CD14-positive monocyte (primary cell): ENCODE measurements around the gene MOB3B. TPM values are rescaled to one million over a fixed set of nuclear protein-coding genes. Genes with fewer than 3 reads are reported as not detected.
A peak's percentile ranks its signal among the peaks of the same experiment; 100 is the strongest.

Experiments used
- DNase-seq, 3 donors: peaks; one replicate each; pipeline ENCODE4 v3.0.0-alpha.2; 2011 to 2022
- H2AFZ ChIP-seq: 2 replicates; pipeline ENCODE4 v1.6.0; 2012; ENCODE audit warnings: mild to moderate bottlenecking, low read depth, low read length, inconsistent platforms; ENCODE audit not compliant: insufficient read depth, poor library complexity, severe bottlenecking
- H3K27ac ChIP-seq, 2 donors: 1 replicate in 1 of 2; 2 replicates in 1 of 2; pipeline ENCODE4 v1.5.1; 2012 to 2013; ENCODE audit warnings: low read length in 2 of 2, control low read depth in 1 of 2, inconsistent platforms in 1 of 2, low read depth in 1 of 2, mild to moderate bottlenecking in 1 of 2
- H3K27me3 ChIP-seq, 2 donors: one replicate each; pipeline versions ENCODE4 v1.6.0 to v1.6.1; 2011 to 2013; ENCODE audit warnings: low read length in 2 of 2; ENCODE audit not compliant: control insufficient read depth in 2 of 2, insufficient read depth in 2 of 2
- H3K36me3 ChIP-seq, 2 donors: replicated peaks in 1 of 2; 1 replicate in 1 of 2; 2 replicates in 1 of 2; pipeline versions ENCODE4 v1.5.1 to v1.6.1; 2012 to 2013; ENCODE audit warnings: low read length in 2 of 2, control low read depth in 1 of 2, inconsistent platforms in 1 of 2, mild to moderate bottlenecking in 1 of 2; ENCODE audit not compliant: insufficient read depth in 2 of 2, control insufficient read depth in 1 of 2
- H3K4me1 ChIP-seq, 2 donors: 1 replicate in 1 of 2; 2 replicates in 1 of 2; pipeline versions ENCODE4 v1.5.1 to v1.6.1; 2012 to 2013; ENCODE audit warnings: low read length in 2 of 2, control low read depth in 1 of 2, inconsistent platforms in 1 of 2, mild to moderate bottlenecking in 1 of 2, moderate library complexity in 1 of 2; ENCODE audit not compliant: insufficient read depth in 2 of 2, control insufficient read depth in 1 of 2
- H3K4me2 ChIP-seq: replicated peaks from 2 replicates; pipeline ENCODE3; 2012; ENCODE audit warnings: low read length, moderate library complexity, mild to moderate bottlenecking; ENCODE audit not compliant: poor library complexity, severe bottlenecking; ENCODE audit errors: extremely low read depth
- H3K4me3 ChIP-seq, 3 experiments: fragments of 200-600 bp in 1 of 3; sonication (generic) in 1 of 3; replicated peaks in 1 of 3; 1 replicate in 2 of 3; 2 replicates in 1 of 3; pipeline ENCODE4 v1.5.1; 2011 to 2013; ENCODE audit warnings: low read length in 3 of 3, mild to moderate bottlenecking in 3 of 3, control low read depth in 2 of 3, low read depth in 2 of 3, inconsistent platforms in 1 of 3, moderate library complexity in 1 of 3
- H3K79me2 ChIP-seq: 2 replicates; pipeline ENCODE4 v1.6.0; 2012; ENCODE audit warnings: mild to moderate bottlenecking, control low read depth, inconsistent platforms, low read length, moderate library complexity; ENCODE audit not compliant: insufficient read depth
- H3K9ac ChIP-seq: 2 replicates; pipeline ENCODE4 v1.6.0; 2017; ENCODE audit warnings: low read length, mild to moderate bottlenecking; ENCODE audit not compliant: insufficient read depth, poor library complexity, severe bottlenecking
- H3K9me3 ChIP-seq, 2 donors: replicated peaks in 1 of 2; 1 replicate in 1 of 2; 2 replicates in 1 of 2; pipeline versions ENCODE4 v1.5.1 to v1.6.1; 2012 to 2013; ENCODE audit warnings: low read length in 2 of 2, control low read depth in 1 of 2; ENCODE audit not compliant: control insufficient read depth in 1 of 2, insufficient read depth in 1 of 2
- H4K20me1 ChIP-seq: 2 replicates; pipeline ENCODE4 v1.6.0; 2012; ENCODE audit warnings: mild to moderate bottlenecking, low read length, control low read depth, moderate library complexity; ENCODE audit not compliant: insufficient read depth
- H3K27ac Mint-ChIP-seq, 7 donors: one replicate each; pipeline ENCODE4 v1.8.0; 2020; ENCODE audit warnings: mild to moderate bottlenecking in 7 of 7, mixed read lengths in 7 of 7, moderate library complexity in 6 of 7, inconsistent platforms in 2 of 7
- H3K27me3 Mint-ChIP-seq, 3 donors: one replicate each; pipeline ENCODE4 v1.8.0; 2021 to 2022; ENCODE audit warnings: low read depth in 3 of 3, mild to moderate bottlenecking in 3 of 3, mixed read lengths in 3 of 3, moderate library complexity in 3 of 3, inconsistent platforms in 1 of 3
- H3K36me3 Mint-ChIP-seq, 2 donors: one replicate each; pipeline ENCODE4 v1.8.0; 2020; ENCODE audit warnings: mixed read lengths in 2 of 2, inconsistent platforms in 1 of 2, mild to moderate bottlenecking in 1 of 2
- H3K4me1 Mint-ChIP-seq: one replicate; pipeline ENCODE4 v1.8.0; 2020; ENCODE audit warnings: mild to moderate bottlenecking, mixed read lengths
- H3K4me3 Mint-ChIP-seq, 2 donors: one replicate each; pipeline ENCODE4 v1.8.0; 2020; ENCODE audit warnings: mild to moderate bottlenecking in 2 of 2, mixed read lengths in 2 of 2, moderate library complexity in 1 of 2
- H3K9me3 Mint-ChIP-seq, 7 donors: one replicate each; pipeline ENCODE4 v1.8.0; 2020 to 2022; ENCODE audit warnings: mixed read lengths in 7 of 7, mild to moderate bottlenecking in 6 of 7, moderate library complexity in 6 of 7, inconsistent platforms in 2 of 7
- WGBS: methylation state at CpG from one replicate; pipeline ENCODE4 v1.1.5; 2013; ENCODE audit warnings: missing lambda C conversion rate; ENCODE audit not compliant: insufficient coverage; 5-methylcytosine and 5-hydroxymethylcytosine counted together
- intact Hi-C, 2 donors: fragments of 100-400 bp; cut with micrococcal nuclease; formaldehyde crosslinking; loops; one replicate each; pipeline versions ENCODE4 v1.15.0 to v1.15.1; 2023
- polyA plus RNA-seq, 3 donors: library from polyadenylated mRNA; depleted of rRNA in 1 of 3; unstranded in 2 of 3; stranded (reverse) in 1 of 3; fragments of 300-500 nt in 2 of 3; fragments of >200 nt in 1 of 3; fragmentation: Illumina TruSeq in 2 of 3; gene quantifications; 1 replicate in 2 of 3; 2 replicates in 1 of 3; pipeline ENCODE4 v1.2.3, GENCODE V29; 2012 to 2021
- TF ChIP-seq, protein P1 (sequence below): fragments of 200-600 bp; IDR thresholded peaks from one replicate; pipeline ENCODE4 v1.8.0; 2022; ENCODE audit warnings: antibody characterized with exemption, mild to moderate bottlenecking

Gene MOB3B
- polyA plus RNA-seq, 3 donors = 1.2 to 2.2 (median 1.4) TPM

DNA sequence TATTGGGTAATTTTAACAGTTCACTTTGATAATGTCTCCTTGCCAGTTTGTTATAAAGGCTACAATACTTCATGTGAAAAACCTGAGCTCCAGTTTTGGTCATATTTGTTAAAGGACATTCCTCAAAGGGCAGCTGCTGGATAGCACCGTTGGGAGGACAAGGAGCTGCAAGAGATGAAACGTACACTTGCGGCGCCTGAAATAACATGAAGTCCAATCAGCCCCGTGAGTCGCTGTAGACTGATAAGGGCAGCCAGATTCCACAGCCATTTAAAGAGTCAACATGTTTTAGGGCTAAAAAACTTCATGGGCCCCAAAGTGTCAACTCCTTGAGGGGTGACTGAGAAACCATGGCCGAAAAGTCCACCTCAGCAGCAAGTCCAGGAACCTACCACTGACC lies 91.1 kb downstream of the MOB3B start:
- Mint-ChIP-seq H3K36me3 (peaks cover 6 to 22% of the 10 kb centered on the region in 2 donors), H3K4me1 (peaks cover 14% of the 10 kb centered on the region), H3K9me3 (peaks cover 0 to 7% (median 3%) of the 10 kb centered on the region in 7 donors), H3K4me3 (no peak overlapping the region), H3K27ac (peak overlapping the region in 3 of 7 donors; percentile 53 to 81 (median 75)), H3K27me3 (peaks cover 0 to 2% (median 1%) of the 10 kb centered on the region in 3 donors)
- H3K27ac ChIP-seq = peak overlapping the region in 1 of 2 donors; percentile 67
- H4K20me1 ChIP-seq = peaks cover 3% of the 10 kb centered on the region
- TF ChIP-seq, protein P1, sequence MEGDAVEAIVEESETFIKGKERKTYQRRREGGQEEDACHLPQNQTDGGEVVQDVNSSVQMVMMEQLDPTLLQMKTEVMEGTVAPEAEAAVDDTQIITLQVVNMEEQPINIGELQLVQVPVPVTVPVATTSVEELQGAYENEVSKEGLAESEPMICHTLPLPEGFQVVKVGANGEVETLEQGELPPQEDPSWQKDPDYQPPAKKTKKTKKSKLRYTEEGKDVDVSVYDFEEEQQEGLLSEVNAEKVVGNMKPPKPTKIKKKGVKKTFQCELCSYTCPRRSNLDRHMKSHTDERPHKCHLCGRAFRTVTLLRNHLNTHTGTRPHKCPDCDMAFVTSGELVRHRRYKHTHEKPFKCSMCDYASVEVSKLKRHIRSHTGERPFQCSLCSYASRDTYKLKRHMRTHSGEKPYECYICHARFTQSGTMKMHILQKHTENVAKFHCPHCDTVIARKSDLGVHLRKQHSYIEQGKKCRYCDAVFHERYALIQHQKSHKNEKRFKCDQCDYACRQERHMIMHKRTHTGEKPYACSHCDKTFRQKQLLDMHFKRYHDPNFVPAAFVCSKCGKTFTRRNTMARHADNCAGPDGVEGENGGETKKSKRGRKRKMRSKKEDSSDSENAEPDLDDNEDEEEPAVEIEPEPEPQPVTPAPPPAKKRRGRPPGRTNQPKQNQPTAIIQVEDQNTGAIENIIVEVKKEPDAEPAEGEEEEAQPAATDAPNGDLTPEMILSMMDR = no peak
- intact Hi-C loops = loop anchor here in 1 of 2 donors (10.0 kb wide), 1 partner anchor 54 kb away; no protein-coding TSS in a partner anchor
- peaks cover 16 to 17% of the 10 kb centered on the region in 2 donors for H3K4me1 ChIP-seq
- no peaks in the 10 kb centered on the region for H3K36me3 ChIP-seq
- WGBS = 94% methylated on average over 6 of the region's 7 CpGs
- H3K9me3 ChIP-seq = no peaks in the 10 kb centered on the region
- no peaks in the 10 kb centered on the region for H3K27me3 ChIP-seq
- no peaks in the 10 kb centered on the region for H3K79me2 ChIP-seq
- H3K9ac ChIP-seq = no peak overlapping the region
- H2AFZ ChIP-seq = no peak overlapping the region
- H3K4me3 ChIP-seq = no peak overlapping the region
- no peak overlapping the region for H3K4me2 ChIP-seq
- DNase-seq = no peak

DNA sequence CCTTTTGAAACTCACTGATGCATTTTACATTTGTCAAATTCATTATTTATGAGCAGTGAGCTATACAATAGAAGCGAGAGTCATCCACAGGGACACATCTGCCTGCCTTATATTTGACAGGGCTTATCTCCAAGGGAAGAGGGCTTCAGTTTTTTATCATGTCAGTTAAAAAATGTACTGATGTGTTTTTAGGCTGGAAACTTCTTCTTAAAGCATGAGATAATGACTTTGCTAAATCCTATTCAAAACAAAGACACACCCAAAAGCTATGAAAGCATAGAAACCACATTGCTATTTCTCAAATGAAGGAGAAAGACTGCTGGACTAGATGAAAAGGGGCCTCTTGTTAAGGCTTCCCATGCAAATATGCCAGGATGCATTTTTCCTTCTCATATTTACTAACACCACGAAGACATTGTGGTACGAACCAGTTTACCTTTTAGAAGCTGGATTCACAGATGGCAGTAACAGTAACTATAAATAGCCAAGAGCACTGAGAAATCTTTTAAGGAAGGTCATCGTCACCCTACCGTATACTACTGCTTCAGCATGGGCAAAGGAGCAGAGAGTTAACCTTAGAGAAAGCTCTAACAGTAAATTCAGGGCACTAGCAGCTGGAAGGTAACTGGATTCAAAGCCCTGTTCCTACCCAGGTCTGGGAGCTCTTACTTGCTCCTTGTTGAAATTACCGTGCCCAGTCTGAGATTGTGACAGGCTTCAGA lies 91.8 kb downstream of the MOB3B start:
- no peaks in the 10 kb centered on the region for H3K27me3 ChIP-seq
- H2AFZ ChIP-seq = no peak overlapping the region
- no peaks in the 10 kb centered on the region for H3K9me3 ChIP-seq
- peaks cover 0 to 7% (median 3%) of the 10 kb centered on the region in 7 donors for H3K9me3 Mint-ChIP-seq
- H3K9ac ChIP-seq = no peak overlapping the region
- H3K79me2 ChIP-seq = no peaks in the 10 kb centered on the region
- H3K4me1 ChIP-seq = peaks cover 16 to 17% of the 10 kb centered on the region in 2 donors
- WGBS = 73% methylated on average over 3 of the region's 6 CpGs
- no peak overlapping the region for H3K4me3 Mint-ChIP-seq
- TF ChIP-seq, protein P1 = no peak
- H3K27ac ChIP-seq = peak overlapping the region in 1 of 2 donors; percentile 67
- H4K20me1 ChIP-seq = peaks cover 3% of the 10 kb centered on the region
- no peak overlapping the region for H3K4me3 ChIP-seq
- intact Hi-C loops = loop anchor here in 1 of 2 donors (10.0 kb wide), 1 partner anchor 53 kb away; no protein-coding TSS in a partner anchor
- peaks cover 6 to 22% of the 10 kb centered on the region in 2 donors for H3K36me3 Mint-ChIP-seq
- H3K4me2 ChIP-seq = no peak overlapping the region
- H3K27ac Mint-ChIP-seq = peak overlapping the region in 6 of 7 donors; percentile 53 to 81 (median 74)
- DNase-seq = peak in 1 of 3 donors; percentile 7
- peaks cover 14% of the 10 kb centered on the region for H3K4me1 Mint-ChIP-seq
- no peaks in the 10 kb centered on the region for H3K36me3 ChIP-seq
- peaks cover 0 to 2% (median 1%) of the 10 kb centered on the region in 3 donors for H3K27me3 Mint-ChIP-seq
